WI38 (cell line): Measurements from ENCODE around the gene ZNF236.

Source experiments
- H3K4me3 ChIP-seq: 2 replicates; pipeline ENCODE4 v1.5.1; 2011; ENCODE audit warnings: low read depth, mild to moderate bottlenecking, control low read depth, low read length
- CTCF ChIP-seq: IDR thresholded peaks from 2 replicates; pipeline ENCODE4 v1.5.1; 2012; ENCODE audit warnings: low read depth, mild to moderate bottlenecking, control low read depth, low read length

The ZNF236 gene

DNA sequence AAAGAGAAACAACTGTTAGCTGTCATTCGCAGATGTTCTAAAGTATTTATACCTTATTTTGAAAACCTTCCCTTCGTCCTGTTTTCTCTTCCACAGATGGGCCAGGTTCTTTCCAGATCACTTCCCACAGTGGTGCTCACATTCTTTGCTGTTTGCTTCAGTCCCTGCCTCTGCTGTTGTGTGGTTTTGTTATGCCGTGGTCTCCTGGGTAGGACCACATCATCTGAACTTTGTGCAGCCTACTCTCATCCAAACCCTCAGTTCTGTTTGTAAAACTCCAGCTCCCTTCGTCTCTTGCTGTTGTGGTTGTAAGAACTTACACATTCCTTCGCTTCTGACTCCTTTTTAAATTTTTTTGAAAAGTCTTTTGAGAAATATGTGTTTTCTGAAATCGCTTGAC is 38.1 kb downstream of the ZNF236 start:
- H3K4me3 ChIP-seq: no peak overlapping the region

GRCh38 chr18:76866666-76867065 is 44.3 kb downstream of the ZNF236 start:
- H3K4me3 ChIP-seq: no peak overlapping the region
- no peak for TF ChIP-seq CTCF

More for the DNA sequence above, 38.1 kb downstream of the ZNF236 start:
- no peak for TF ChIP-seq CTCF

- TF ChIP-seq CTCF: no peak
Measured at GRCh38 chr18:76873311-76873710, 51.0 kb downstream of the ZNF236 start.

GRCh38 chr18:76873713-76874112 is 51.4 kb downstream of the ZNF236 start:
- H3K4me3 ChIP-seq: no peak overlapping the region
- TF ChIP-seq CTCF: no peak

More at GRCh38 chr18:76873311-76873710, 51.0 kb downstream of the ZNF236 start:
- no peak overlapping the region for H3K4me3 ChIP-seq

- no peak overlapping the region for H3K4me3 ChIP-seq
- no peak for TF ChIP-seq CTCF
Measured at GRCh38 chr18:76874642-76875389, 52.5 kb downstream of the ZNF236 start.

DNA sequence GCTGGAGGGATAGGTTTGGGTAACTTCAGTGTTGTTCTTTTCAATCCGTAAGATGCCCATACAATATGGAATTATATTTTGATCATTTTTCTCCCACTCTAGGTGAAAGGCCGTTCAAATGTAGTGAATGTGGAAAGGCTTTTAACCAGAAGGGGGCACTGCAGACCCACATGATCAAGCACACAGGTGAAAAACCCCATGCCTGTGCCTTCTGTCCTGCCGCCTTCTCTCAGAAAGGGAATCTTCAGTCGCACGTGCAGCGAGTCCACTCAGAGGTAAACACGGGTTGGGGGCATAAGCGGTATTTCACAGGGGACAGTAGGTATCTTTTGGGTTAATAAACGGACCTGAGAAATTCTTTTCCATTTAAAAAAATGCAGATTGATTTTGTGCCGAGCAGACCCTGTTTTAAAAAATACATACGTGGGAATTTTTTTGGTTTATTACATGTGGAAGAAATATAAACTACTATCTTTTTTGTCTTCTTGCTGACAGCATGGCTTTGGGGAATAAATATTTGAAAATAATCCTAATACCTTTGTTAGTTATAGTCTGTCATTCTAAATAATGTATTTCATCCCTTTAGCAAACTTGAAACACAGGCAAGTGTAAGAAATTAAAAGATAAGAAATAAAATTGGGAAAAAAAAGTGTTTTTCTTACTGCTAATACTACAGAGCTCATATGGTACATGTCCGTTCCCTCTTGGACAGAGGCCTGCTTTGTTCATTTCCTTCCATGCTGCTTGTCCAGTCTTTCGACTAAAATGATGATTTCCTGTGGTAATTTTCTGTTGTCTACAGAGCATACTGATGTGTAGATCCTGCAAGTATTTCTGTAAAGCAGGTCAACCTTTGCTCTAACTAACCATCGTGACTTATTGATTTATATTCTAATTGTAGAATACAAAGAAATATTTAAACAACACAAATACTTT is 53.3 kb downstream of the ZNF236 start:
- H3K4me3 ChIP-seq: no peak overlapping the region
- TF ChIP-seq CTCF: peak; percentile 47

DNA sequence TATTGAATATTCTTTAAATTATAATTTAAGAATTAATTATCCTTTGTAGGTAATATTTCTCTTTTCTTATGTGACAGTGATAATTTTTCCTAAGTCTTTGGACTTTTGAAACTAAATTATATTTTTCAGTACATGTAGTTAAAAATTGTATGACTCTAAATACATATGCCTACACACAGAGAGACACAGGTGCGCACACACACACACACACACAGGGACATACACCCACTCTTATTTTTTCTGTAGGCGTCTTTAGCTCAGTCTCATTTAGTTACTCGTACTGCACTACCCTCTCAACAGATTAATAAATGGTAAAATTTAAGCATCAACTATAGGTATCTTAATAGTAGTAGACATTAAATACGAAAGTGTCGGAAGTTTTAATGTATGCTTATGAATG is 56.1 kb downstream of the ZNF236 start:
- no peak for TF ChIP-seq CTCF
- H3K4me3 ChIP-seq: no peak overlapping the region
